ENCODE results near the gene CACNG7.

DNA sequence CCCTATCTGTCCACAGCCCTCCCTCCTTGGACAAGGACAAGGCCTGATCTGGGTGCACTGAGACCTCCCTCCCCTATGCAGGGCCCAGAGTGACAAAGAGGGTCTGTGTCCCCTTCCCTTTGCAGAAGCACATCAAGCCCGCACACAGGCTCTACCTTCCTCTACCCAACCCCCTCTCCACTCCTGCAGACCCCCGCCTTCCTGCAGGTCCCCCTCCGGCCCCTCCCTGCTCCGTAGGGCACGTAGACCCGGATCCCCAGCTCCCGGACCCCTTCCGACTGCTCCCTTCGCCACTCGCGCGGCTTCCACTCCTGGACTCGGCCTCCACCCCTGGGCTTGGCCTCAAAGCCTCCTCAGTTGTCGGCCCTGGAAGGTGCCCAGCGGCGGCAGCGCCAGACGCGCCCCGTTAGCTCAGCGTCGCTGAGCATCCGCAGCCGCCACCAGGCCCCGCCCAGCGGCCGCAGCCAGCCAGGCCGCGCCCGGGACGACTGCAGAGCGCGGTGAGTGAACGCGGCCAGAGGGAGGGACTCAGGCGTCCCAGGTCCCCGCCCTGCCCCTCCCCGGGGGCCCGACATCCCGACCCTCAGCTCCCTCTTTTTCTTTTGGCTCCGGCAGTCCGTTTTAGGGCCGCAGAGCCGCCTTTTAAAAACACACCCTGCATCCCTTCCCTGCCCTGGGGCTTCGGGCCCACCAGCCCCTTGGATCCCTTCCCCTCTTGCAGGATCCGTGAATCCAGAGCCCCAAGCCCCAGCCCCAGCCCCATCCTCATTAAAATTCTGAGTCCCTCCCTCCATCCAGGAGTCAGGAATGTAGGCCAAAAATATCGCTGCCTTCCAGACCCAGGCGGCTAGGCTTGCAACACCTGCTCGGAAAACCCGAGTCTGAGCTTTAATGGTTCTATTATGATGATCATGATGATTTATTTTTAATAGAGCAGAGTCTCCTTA is 42.9 kb upstream of the CACNG7 start:
- TF ChIP-seq, protein P1, sequence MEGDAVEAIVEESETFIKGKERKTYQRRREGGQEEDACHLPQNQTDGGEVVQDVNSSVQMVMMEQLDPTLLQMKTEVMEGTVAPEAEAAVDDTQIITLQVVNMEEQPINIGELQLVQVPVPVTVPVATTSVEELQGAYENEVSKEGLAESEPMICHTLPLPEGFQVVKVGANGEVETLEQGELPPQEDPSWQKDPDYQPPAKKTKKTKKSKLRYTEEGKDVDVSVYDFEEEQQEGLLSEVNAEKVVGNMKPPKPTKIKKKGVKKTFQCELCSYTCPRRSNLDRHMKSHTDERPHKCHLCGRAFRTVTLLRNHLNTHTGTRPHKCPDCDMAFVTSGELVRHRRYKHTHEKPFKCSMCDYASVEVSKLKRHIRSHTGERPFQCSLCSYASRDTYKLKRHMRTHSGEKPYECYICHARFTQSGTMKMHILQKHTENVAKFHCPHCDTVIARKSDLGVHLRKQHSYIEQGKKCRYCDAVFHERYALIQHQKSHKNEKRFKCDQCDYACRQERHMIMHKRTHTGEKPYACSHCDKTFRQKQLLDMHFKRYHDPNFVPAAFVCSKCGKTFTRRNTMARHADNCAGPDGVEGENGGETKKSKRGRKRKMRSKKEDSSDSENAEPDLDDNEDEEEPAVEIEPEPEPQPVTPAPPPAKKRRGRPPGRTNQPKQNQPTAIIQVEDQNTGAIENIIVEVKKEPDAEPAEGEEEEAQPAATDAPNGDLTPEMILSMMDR (IDR thresholded peaks at IDR 0.05) = no peak
- no peak for TF ChIP-seq ZFX (IDR thresholded peaks at IDR 0.05; ENCODE audit: borderline replicate concordance)

Measured in 22Rv1 (cell line).